ENCODE results near the gene DPF3.

DNA sequence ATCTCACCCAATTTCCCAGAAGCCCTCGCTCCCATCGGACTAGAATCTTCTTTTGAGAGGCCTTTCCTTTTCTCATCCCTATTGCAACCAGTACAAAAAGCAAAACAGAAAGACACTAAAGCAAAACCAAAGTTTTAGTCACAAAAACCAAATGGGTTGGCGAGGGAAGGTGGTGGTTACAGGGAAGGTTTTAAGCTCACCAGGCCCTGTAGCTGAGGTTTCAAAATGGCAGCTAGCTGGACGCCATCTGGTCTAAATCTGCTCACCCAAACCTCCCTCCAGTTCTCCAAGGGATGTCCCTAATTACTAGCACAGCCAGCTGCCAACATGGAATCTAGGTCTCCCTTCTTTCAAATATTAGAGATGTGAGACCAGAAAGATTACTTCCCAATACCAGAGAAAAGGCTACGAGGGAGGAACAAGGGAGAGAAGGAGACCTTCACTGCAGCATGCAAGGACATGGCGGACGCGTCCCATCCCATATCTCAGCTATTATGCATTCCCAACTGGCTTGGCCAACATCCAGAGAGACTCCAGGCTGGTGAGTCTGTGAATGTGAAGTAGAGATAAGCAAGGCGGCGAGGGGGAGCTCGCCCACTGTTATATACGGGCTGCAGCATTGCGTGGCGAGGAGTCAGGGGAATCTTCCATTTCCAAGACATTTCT is 70.8 kb downstream of the DPF3 start:
- TF ChIP-seq YY1 (IDR thresholded peaks at IDR 0.05; ENCODE audit: insufficient read depth, insufficient read length) (no peak), SUZ12 (IDR thresholded peaks at IDR 0.05; ENCODE audit: extremely low read depth, insufficient read depth, insufficient read length) (no peak)
